Fibroblast of lung (primary cell): ENCODE results near the gene VCAM1. TPM values are rescaled to one million over a fixed set of nuclear protein-coding genes. Genes with fewer than 3 reads are reported as not detected.

Experiments
- DNase-seq, 2 donors: peaks; one replicate each; pipeline versions ENCODE4 v3.0.0 to v3.0.0-alpha.2; 2010; ENCODE audit warnings: low read depth in 2 of 2
- H2AFZ ChIP-seq: 2 replicates; pipeline ENCODE4 v1.5.1; 2012; ENCODE audit warnings: low read length, control low read depth, inconsistent platforms
- H3K27ac ChIP-seq: 2 replicates; pipeline ENCODE4 v1.5.1; 2011; ENCODE audit warnings: low read length, control low read depth; ENCODE audit not compliant: insufficient read depth
- H3K27me3 ChIP-seq: 2 replicates; pipeline ENCODE4 v1.5.1; 2011; ENCODE audit warnings: mild to moderate bottlenecking, low read length; ENCODE audit not compliant: control insufficient read depth, insufficient read depth
- H3K36me3 ChIP-seq: 2 replicates; pipeline ENCODE4 v1.5.1; 2011; ENCODE audit warnings: low read length; ENCODE audit not compliant: control insufficient read depth, insufficient read depth
- H3K4me1 ChIP-seq: 2 replicates; pipeline ENCODE4 v1.5.1; 2011; ENCODE audit warnings: low read length; ENCODE audit not compliant: control insufficient read depth, insufficient read depth; ENCODE audit errors: extremely low read depth
- H3K4me2 ChIP-seq: 2 replicates; pipeline ENCODE4 v1.5.1; 2011; ENCODE audit warnings: low read length, control low read depth; ENCODE audit not compliant: insufficient read depth; ENCODE audit errors: extremely low read depth
- H3K4me3 ChIP-seq, 4 experiments: fragments of 200-600 bp in 1 of 4; sonication (generic) in 1 of 4; replicated peaks in 1 of 4; 2 replicates each; pipeline ENCODE4 v1.5.1; 2011 to 2016; ENCODE audit warnings: low read length in 4 of 4, low read depth in 3 of 4, mild to moderate bottlenecking in 3 of 4, control low read depth in 2 of 4, inconsistent platforms in 1 of 4, mixed read lengths in 1 of 4; ENCODE audit not compliant: insufficient read depth in 1 of 4; ENCODE audit errors: control extremely low read depth in 1 of 4
- H3K79me2 ChIP-seq: 2 replicates; pipeline ENCODE4 v1.5.1; 2012; ENCODE audit warnings: mild to moderate bottlenecking, low read length, inconsistent platforms; ENCODE audit not compliant: control insufficient read depth, insufficient read depth
- H3K9ac ChIP-seq: 2 replicates; pipeline ENCODE4 v1.5.1; 2011; ENCODE audit warnings: mild to moderate bottlenecking, low read length, control low read depth; ENCODE audit not compliant: insufficient read depth
- H3K9me3 ChIP-seq: 2 replicates; pipeline ENCODE4 v1.5.1; 2012; ENCODE audit warnings: low read depth, low read length; ENCODE audit not compliant: control insufficient read depth, insufficient read depth
- H4K20me1 ChIP-seq: 2 replicates; pipeline ENCODE4 v1.5.1; 2011; ENCODE audit warnings: low read length; ENCODE audit not compliant: control insufficient read depth, insufficient read depth; ENCODE audit errors: extremely low read depth
- CTCF ChIP-seq, 2 donors: IDR thresholded peaks in 1 of 2; conservative IDR thresholded peaks in 1 of 2; 1 replicate in 1 of 2; 2 replicates in 1 of 2; pipeline ENCODE4 v1.5.1; 2011 to 2012; ENCODE audit warnings: low read length in 2 of 2, control low read depth in 1 of 2, inconsistent platforms in 1 of 2, low read depth in 1 of 2, mild to moderate bottlenecking in 1 of 2
- EZH2 ChIP-seq: IDR thresholded peaks from 2 replicates; pipeline ENCODE4 v1.5.1; 2012; ENCODE audit warnings: low read length, control low read depth, mild to moderate bottlenecking; ENCODE audit errors: missing control alignments
- polyA plus RNA-seq, 2 donors: library from polyadenylated mRNA; depleted of rRNA in 1 of 2; stranded (reverse) in 1 of 2; unstranded in 1 of 2; fragments of >200 nt; gene quantifications; 2 replicates each; pipeline ENCODE4 v1.2.1, GENCODE V29; 2011 to 2012; ENCODE audit warnings: missing spikeins in 1 of 2
- total RNA-seq: library from RNA; depleted of rRNA; stranded (reverse); fragments of >200 nt; gene quantifications from 2 replicates; pipeline ENCODE4 v1.2.1, GENCODE V29; 2014

VCAM1 gene
- total and polyA plus RNA-seq, 2 donors (not counting 1 experiment from before 2014, with no cell fraction given) = 0.92 to 14.9 TPM

DNA sequence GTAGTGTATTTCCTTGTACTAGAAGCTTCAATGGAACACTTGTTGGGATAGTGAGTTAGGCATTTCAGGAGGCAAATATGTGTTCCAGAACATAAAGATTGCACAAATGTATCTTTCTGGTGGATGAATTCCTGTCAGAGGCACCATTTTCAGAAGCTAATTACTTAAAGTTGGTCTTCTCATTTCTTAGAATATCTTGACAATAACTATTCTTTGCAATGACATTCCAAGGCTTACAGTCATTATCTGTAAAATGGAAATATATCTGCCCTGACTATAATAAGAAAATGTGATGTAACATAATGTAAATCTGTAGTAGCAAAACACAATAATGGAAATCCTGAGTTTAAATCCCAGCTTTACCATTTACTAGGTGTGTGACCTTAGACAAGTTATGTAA is 2.7 kb downstream of the VCAM1 start:
- Histone ChIP-seq H3K4me2 (peak overlapping the region; percentile 59), H4K20me1 (no peaks in the 10 kb centered on the region), H3K27me3 (no peaks in the 10 kb centered on the region), H3K4me1 (peaks cover 2% of the 10 kb centered on the region), H3K27ac (no peak overlapping the region), H3K36me3 (no peaks in the 10 kb centered on the region), H2AFZ (no peak overlapping the region), H3K4me3 (peak overlapping the region in 2 of 4 experiments; percentile 15 to 57), H3K9me3 (no peaks in the 10 kb centered on the region), H3K79me2 (no peaks in the 10 kb centered on the region), H3K9ac (no peak overlapping the region)
- TF ChIP-seq EZH2 = no peak
- no peak for TF ChIP-seq CTCF (conservative IDR thresholded peaks at IDR 0.05 in 1 of 2, IDR thresholded peaks at IDR 0.05 in 1 of 2; ENCODE audit: low read depth in 1 of 2, low read length in 2 of 2)
- DNase-seq = no peak

DNA sequence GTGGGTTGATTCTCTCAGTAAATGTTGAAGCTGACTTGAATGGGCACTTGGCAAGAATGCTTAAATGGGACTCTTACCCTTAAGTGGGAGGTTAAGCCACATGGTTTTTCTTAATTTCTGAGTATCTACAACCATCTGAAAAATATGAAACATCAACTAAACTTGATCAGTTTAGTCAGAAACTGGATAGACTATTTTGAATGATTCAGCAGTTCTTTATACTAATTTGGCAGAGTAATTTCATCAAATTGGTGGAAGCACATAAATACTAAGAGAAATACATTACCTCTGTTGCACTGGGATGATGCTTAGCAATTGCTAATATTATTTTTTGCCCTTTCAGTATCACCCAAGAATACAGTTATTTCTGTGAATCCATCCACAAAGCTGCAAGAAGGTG is 4.7 kb downstream of the VCAM1 start:
- Histone ChIP-seq H3K4me3 (no peak overlapping the region), H3K27ac (no peak overlapping the region), H3K9me3 (no peaks in the 10 kb centered on the region), H3K4me1 (peaks cover 2% of the 10 kb centered on the region), H3K4me2 (no peak overlapping the region), H4K20me1 (no peaks in the 10 kb centered on the region), H3K79me2 (no peaks in the 10 kb centered on the region), H2AFZ (no peak overlapping the region), H3K9ac (no peak overlapping the region), H3K27me3 (no peaks in the 10 kb centered on the region), H3K36me3 (no peaks in the 10 kb centered on the region)
- no peak for TF ChIP-seq EZH2
- TF ChIP-seq CTCF (conservative IDR thresholded peaks at IDR 0.05 in 1 of 2, IDR thresholded peaks at IDR 0.05 in 1 of 2; ENCODE audit: low read depth in 1 of 2, low read length in 2 of 2) = no peak
- DNase-seq = no peak

GRCh38 chr1:100730130-100730529 is 10.6 kb downstream of the VCAM1 start:
- Histone ChIP-seq H3K4me3 (no peak overlapping the region), H3K9me3 (no peaks in the 10 kb centered on the region), H3K4me2 (no peak overlapping the region), H3K27ac (no peak overlapping the region), H3K4me1 (no peaks in the 10 kb centered on the region), H3K36me3 (no peaks in the 10 kb centered on the region), H3K9ac (no peak overlapping the region), H3K27me3 (no peaks in the 10 kb centered on the region), H4K20me1 (no peaks in the 10 kb centered on the region), H2AFZ (no peak overlapping the region), H3K79me2 (no peaks in the 10 kb centered on the region)
- no peak for TF ChIP-seq EZH2
- TF ChIP-seq CTCF (conservative IDR thresholded peaks at IDR 0.05 in 1 of 2, IDR thresholded peaks at IDR 0.05 in 1 of 2; ENCODE audit: low read depth in 1 of 2, low read length in 2 of 2) = no peak
- peak in 1 of 2 donors; percentile 45 for DNase-seq
